ENCODE measurements around the gene ETV6.

ETV6 gene

DNA sequence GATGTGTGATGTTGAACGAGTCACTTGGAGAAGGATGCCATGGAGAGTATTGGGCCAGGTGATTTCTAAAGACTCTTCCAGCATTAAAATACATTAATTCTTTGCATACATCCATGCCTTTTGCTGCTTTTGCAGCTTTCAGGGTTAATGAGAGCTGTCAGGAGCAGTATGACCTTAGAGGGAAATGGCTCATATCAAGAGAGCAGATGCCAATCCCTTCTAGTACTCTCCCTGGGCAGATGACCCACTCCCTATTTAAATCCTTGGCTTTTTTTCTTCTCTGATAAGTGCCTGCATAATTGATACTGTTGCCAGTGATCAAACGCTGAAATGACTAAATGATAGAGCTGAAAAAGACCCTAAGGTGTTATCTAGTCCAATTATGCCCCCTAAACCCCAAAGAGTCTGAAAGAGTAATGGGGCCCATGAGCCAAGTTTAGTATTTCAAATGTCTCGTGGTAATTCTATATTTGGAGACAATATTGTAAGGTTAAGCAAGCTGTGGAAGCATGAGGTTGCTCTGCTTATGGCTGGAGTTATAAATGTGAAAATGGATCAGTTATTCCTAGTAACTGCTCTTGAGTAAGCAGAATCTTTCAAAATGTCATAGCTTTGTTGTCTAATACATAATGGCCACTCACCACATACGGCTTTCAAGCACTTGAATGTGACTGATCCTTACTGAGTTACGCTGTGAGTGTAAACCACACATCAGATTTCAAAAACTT is 137.3 kb downstream of the ETV6 start:
- no peak for DNase-seq

DNA sequence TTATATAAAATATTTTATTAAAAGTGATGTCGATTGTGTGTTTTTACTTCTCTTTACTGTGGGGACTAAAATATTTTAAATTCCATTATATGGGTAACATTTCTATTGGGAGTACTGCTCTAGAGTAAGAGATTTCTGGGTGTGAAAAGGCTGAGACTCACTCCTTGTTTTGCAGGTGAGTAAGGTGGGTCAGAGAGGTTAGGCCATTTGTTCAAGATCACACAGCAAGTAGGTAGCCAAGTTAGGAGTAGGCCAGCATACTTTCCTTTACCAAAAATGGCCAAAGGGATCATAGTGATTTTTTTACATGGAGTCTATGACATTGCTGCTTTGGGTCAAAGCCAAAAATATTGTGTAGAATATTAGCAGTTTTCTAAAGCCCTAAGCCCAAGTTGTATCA is 138.0 kb downstream of the ETV6 start:
- DNase-seq, result no peak

DNA sequence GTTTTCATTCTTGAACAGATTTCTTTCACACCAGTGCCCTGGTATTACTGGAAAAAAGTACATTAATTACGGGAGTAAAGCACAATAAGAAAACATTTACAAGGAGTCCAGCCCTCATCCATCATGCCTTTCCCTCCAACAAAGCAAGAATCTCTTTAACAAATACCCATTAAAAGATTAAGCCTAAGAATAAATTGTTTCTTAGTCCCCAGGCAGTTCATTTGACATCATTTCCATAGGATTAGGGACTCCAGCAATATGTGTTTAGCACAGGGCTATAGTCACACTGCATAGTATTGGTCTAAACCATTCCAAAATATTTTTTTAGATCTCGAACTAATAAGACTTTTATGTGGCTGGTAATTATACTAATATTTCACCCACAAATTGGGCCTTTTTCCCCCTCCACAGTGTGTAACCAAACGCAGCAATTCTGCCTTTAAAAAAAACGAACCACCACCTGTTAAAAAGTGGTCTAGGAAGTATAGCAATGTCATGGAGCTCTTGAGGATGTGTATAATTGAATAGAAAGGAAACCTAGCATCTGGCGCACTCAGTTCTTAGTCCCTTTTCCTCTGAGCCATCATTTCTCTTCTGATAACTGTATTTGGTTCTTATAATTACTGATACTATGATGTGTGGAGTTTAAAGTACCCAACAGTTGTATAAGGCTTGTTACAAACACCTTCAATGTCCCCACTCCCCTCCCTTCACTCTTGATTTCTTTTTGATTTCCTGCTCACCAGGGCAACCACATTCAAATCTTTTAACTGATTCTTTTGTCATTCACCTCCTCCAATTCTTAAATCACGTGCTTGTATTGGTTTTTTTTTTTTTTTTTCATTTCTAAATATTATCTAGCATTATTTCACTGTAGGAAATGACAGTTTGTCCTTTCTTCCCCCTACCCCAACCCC is 138.7 kb downstream of the ETV6 start:
- DNase-seq, result no peak

DNA sequence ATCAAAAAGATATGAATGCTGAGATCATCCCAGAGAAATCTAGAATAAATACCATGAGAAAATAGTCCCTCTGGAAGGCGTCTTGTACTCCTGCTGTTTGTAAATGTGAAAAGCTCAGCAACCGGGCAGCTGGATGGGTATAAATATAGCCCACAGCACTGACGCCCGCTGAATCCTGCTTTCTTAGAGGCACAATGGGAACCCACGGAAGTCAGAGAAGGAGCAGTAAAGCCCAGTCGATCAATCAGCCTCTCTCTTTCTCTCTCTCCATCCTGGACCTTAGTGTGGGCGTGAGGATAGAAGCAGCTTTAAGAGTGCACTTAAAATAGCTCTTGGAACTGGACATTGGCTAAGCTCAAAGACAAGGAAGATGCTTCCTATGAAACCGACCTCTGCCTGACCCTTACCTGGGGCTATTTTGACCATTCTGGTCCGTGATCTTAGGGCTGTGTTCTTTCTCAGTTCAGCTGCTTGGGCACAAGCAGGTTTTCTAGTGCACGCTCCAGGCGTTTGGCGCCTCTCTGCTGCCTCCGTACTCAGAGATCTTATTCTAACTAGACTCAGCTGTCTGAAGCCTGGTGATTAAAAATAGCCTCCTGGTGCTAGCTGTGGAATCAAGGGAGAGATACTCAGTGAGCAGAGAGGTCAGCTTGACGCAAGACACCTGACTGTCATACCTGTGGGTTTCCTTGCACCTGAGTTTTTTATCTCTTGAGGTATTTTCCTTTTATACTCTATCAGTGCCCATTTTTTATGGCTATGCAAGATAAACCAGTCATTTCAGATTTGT is 144.6 kb downstream of the ETV6 start:
- no peak for DNase-seq

DNA sequence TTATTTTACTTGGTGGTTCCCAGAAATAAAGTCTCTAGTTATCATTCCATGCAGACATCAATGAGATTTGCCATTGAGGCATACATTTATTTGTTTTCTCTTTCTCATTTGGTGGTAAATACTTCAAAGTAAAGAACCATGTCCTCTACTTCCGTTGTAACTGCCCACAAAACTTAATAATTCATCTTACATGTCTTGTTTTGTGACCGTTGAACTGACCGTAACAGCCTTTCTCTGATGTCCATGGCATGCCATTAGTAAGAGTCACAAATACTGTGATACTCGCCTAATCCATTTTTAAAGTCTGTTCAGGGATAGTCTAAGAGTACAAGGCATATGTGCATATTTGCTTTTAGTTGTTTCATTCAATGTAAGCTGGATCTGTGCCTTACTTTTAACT is 145.3 kb downstream of the ETV6 start:
- DNase-seq, result no peak

DNA sequence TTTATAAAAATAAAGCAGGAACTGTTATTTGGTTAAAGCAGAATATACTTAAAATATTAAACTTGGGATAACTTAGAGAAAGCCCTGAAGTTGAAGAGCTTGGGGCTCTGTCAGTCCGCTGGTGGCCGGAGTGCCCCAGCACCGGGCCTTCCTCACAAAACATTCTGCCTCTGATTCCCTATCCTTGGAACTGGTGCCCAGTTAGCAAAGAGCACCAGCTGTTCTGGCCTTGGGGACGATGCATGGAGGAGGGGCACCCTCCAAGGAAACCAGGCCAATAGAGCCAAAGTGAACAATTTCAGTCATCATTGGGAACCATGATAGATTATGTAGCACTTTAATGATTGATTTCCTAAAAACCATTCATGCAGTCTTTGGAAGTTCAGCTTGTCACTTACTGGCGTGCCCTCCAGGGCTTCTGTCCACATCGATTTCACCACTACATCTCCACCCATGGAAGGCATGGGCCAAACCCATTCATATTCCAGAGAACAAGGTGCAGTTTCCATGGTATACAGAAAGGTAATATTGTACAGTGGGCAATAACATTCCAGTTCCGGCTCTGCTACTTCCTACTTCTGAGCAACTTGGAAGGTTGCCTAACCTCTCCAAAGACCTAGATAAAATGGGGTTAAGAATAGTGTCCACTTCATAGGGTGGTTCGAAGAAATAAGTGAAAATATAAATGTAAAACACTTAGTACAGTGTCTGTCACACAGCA is 145.9 kb downstream of the ETV6 start:
- no peak for DNase-seq

DNA sequence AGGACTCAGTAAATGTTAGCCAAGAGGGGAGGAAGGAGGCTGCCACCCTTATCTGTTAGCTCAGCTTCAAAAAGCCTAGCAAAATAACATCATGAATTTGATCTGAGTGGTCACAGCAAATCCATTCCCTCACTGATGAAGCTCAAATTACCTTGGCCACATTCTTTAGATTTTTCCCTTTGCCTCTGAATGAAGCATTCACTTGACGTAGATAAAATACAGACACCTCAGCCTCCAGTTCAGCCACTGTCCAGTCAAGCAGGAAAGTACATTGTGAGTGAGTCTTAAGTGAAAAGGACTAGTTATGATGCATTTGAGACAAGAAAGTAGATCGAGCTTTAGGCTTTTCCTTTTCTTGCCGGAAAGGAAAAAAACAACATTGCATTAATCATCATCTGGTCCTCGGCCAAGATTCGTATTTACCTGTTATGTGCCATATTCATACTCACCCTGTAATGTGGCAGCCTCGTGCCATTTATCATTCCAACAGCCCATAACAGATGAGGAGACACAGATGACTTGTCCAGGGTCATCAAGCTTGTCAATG is 146.5 kb downstream of the ETV6 start:
- no peak for DNase-seq

DNA sequence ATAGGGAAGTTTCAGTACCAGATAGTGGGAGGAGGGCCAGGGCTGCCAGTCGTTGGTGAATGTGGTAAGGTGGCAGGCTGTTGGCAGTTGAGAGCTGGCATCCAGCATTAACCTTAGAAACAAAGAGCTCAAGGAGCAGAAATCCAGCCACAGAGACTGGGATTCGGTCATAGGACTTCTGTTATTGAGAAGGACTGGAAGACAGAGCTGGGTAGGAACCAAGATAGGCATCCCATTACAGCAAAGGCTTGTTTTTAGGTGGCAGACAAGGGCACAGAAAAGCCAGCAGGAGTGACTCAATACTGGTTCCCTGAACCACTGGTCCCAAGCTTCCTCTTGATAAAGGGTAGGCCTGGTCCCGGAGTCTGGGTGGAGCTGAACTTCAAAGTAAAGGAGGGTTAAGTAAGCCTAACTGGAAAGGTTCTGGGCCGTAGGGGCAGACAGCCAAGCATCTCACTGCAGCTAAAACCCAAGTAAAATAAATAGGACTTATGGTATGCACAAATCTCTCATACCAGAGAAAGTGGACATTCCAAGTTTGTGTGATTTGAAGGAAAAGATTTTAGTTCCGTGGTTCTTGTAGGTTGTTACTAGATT is 147.9 kb downstream of the ETV6 start:
- no peak for DNase-seq

DNA sequence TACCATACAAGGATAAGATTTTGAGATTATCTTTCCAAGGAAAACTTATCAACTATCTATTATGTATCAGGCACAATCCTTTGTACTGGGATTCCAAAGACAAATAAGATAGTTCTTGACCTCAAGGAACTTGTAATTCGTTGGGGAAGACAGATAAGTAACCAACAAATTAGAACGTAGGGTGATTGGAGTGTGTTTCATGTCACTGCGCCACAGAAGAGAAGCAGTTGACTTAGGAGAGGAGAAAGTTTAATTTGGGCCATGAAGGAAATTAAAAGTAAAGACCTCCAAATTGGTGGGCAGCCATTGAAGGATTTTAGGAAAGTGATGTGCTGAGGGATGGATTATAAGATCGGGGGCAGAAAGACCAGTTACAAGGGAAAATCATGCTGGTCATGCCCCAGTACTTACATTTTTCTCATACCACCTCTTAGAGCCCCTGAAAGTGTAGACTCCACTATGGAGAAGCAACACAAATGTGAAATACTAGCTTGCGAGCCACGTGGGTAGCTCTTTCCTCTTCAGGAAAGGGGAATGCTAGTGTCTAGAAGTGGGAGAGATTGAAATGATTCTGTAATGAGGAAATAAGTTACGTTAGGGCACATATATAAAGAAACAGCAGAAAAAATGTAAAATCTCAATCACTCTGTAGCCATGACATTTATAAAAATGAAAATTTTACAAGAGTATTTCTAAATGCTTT is 148.7 kb downstream of the ETV6 start:
- no peak for DNase-seq

DNA sequence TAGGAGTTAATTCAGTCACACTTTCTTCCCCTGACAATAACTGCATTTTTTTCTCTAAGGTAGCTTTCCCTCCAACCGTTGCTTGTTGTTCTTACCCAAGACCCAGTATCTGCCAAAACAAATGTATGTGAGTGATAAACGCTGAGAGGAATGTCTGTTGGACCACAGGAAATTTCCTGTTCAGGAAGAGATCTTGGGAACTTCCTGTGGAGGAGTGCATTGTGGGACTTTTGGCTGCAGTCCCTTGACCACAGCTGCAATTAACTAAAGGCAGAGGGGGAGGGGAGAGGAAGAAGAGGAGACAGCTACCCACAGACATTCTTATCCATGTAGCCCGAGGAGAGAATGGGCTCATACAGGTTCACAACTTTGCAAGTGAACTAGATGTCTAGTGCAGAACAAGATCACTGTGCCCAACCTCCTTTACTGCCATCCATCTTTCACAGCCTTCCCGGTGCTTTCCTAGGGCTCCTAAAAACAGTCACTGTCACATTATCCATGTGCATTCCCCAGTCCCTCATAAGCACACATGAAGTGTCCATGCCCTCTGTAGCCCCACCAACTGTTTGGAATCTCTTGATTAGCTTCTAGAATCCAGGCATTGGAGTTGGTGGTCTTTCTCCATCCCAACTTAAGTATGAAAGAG is 149.5 kb downstream of the ETV6 start:
- no peak for DNase-seq

DNA sequence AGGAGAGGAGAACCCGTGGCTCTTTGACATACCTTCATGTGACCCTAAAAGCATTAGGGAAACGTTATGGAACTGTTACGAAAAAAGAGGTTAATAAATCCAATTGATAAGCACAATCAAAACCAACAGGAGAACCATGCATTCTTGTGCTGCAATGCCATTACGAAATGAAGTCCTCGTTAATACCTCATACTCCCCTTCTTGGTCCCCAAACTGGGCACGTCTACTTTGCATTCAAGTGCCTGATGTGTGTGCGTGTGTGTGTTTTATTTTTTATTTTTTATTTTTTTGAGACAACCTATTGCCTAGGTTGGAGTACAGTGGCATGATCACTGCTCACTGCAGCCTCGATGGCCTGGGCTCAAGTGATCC is 150.0 kb downstream of the ETV6 start:
- no peak for DNase-seq

DNA sequence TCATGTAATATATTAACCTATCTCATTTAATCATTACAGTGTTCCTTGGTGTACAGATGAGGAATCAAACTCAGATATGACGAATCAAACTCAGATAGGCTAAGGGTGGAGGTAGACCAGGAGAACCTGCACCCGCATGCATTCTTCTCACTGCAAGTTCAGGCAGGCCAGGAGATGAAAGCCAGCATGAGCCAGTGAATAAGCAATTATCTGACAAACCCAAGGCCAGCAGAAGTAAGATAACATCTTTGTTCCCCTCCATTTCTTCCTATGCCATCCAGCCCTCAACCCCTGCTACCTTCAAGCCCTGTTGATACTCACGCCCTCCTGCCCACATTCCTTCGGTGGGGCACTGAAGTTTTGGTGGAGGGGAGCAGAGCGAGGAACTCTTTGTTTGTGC is 152.2 kb downstream of the ETV6 start:
- DNase-seq, result no peak

DNA sequence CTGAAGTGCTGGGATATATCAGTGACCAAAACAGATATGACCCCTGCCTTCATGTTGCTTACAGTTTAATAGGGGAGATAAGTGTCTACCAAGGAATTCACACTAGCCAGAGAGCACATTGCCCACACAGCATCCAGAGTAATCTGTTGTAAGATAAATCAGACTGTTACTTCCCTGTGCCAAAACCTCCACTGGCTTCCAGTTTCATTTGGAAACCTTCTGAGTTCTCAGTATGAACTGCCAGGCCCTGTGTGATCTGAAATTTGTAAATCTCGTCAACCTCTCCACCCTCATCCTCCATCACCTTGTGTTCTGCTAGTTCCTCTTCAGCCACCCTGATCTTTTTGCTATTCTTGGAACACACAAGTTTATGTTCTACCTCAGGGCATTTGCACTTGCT is 154.7 kb downstream of the ETV6 start:
- no peak for DNase-seq

DNA sequence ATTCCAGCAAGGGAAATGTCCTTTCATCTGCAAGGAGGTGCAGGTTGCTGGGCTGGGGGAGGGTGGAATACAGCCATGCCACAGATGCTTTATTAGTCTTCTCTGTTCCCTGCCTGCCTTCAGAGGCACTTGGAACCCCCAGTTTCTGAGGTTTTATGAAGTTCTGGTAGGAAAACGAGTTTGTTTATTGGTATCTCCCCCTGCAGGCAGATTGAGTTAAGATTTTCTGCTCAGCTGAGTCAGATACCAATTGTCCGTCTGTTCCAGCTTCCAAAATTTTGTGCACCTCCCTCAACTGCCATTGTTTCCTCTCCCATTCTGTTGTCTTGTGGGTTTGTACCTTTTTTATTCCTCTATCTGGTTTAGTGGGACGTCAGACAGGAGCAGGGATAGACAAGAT is 155.6 kb downstream of the ETV6 start:
- DNase-seq, result no peak

DNA sequence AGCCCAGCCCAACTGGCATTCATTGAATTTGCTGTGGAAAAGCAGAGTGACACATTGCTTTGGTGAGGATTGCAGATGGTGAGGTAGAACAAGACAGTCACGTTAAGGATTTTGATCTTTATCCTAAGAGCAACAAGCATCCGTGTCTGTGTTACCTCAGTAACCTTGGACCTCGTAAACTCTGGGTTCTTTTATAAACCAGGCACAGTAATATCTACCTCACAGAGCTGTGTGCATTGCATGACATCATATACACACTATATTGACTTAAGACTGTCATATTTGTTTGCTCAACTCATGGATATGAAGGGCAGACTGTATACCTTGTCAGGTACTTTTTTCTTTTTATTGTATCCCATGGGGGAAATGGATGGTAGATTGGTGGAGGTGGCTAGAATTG is 156.2 kb downstream of the ETV6 start:
- no peak for DNase-seq

DNA sequence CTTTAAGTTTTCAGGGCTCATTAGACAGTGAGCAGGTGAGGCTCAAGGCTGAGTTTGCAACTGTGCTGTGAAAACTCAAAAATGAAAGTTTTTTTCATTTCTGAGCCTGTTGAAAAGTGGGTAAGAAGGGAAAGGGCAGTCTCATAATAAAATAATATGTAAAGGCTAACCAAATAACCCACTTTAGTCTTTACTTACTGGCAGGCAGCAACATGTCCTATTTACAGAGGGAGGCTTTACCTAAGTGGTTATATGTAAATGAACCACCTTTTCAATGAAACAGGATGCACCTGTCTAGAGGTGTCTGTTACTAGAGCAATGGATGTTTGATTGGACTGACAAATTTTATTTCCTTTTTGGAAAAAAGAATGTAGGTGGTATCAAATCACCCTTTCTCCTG is 158.0 kb downstream of the ETV6 start:
- no peak for DNase-seq

DNA sequence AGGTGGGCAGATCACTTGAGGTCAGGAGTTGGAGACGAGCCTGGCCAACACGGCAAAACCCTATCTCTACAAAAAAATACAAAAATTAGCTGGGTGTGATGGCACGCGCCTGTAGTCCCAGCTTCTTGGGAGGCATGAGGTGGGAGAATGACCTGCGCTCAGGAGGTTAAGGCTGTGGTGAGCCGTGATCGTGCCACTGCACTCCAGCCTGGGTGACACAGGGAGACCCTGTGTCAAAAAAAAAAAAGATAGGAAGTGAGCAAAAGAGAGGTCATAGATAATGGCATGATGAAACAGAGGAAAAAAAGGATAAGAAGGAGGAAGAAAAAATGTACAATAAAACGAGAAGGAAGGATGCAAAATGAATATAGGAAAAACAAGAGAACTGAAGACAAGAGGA is 159.5 kb downstream of the ETV6 start:
- no peak for DNase-seq

DNA sequence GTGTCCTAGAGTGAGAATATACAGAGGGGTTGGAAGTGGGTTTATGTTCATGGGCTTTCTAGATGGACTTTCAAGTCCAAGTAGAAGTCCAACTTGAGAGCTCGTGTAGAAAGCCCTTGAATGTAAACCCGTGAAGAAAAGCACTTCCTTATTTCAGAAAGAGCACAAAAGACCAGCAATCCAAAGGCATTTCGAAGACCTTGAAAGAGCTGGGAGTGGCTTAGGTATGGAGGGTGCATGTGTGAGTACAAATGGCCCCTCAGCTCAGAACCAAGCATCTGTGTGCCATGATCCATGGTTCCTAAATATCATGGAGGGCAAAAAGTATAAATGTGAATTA is 160.7 kb downstream of the ETV6 start:
- DNase-seq, result no peak

DNA sequence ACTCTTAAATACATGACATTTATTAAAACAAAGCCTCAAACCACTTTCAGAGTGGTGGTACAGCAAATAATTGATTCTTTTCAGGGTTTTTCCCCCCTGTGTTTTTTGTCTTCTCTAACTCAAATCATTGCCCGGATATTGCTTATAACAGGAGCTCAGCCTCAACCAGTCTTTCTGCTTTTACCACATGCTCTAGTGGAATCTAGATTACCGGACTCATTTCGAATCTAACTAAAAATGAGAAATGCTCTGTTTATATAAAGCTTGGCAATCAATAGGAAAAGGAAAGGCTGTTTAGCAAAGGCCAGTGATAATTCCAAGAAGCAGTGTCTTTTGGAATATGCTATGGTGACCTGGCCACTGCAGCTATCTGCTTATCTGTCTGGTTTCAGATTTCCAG is 161.5 kb downstream of the ETV6 start:
- DNase-seq, result no peak

DNA sequence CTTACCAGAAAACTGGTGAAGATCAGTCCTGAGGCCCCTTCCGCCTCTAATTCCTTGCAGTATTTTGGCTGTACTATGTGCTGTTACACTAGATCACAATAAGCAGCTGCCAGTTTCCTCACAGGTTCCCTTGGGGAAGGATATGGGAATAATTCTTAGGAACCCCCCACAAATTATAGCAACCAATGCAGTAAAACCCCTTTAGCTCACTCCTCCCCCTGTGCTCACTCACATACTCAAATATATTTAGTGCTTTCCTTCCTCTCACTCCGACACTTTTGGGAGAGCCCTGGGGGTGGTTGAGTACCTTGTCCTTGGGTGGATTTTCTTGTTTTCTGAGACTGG is 162.7 kb downstream of the ETV6 start:
- no peak for DNase-seq
